HCT116 (cell line): ENCODE measurements around the gene IGSF9.

Source experiments
- CEBPB ChIP-seq: IDR thresholded peaks from 2 replicates; pipeline ENCODE4 v1.6.1; 2012; ENCODE audit warnings: low read depth
- EZH2 ChIP-seq: fragments of 200-600 bp; sonication (generic); IDR thresholded peaks from 2 replicates; pipeline ENCODE4 v1.6.1; 2017; ENCODE audit warnings: antibody characterized with exemption, mixed run types
- EZH2phosphoT487 ChIP-seq: fragments of 200-600 bp; IDR thresholded peaks from 2 replicates; pipeline ENCODE4 v1.6.1; 2018; ENCODE audit warnings: antibody characterized with exemption, borderline replicate concordance
- POLR2A ChIP-seq: IDR thresholded peaks from 2 replicates; pipeline ENCODE4 v1.7.0; 2011; ENCODE audit warnings: borderline replicate concordance; ENCODE audit not compliant: insufficient read depth, insufficient read length; ENCODE audit errors: extremely low read depth
- POLR2AphosphoS5 ChIP-seq: IDR thresholded peaks from 2 replicates; pipeline ENCODE4 v1.6.1; 2011; ENCODE audit warnings: mild to moderate bottlenecking, low read depth, low read length, moderate library complexity
- RAD21 ChIP-seq: IDR thresholded peaks from 2 replicates; pipeline ENCODE4 v1.6.1; 2012; ENCODE audit warnings: low read depth, mild to moderate bottlenecking
- YY1 ChIP-seq: IDR thresholded peaks from 2 replicates; pipeline ENCODE4 v1.6.1; 2011; ENCODE audit warnings: low read length, low read depth, moderate library complexity, mild to moderate bottlenecking; ENCODE audit not compliant: insufficient replicate concordance; ENCODE audit errors: extremely low read depth
- ZNF274 ChIP-seq: fragments of 200-500 bp; sonication (Bioruptor generic); IDR thresholded peaks from 2 replicates; pipeline ENCODE4 v1.6.1; 2014; ENCODE audit warnings: mild to moderate bottlenecking, low read depth, low read length, inconsistent platforms
- TF ChIP-seq, protein P1 (sequence below), 3 experiments: fragments of 200-600 bp in 1 of 3; sonication (generic) in 1 of 3; IDR thresholded peaks in 2 of 3; conservative IDR thresholded peaks in 1 of 3; 2 replicates each; pipeline ENCODE4 v1.5.1; 2012 to 2017; ENCODE audit warnings: low read depth in 2 of 3, low read length in 2 of 3, antibody characterized with exemption in 1 of 3, borderline replicate concordance in 1 of 3, control low read depth in 1 of 3, mild to moderate bottlenecking in 1 of 3, mixed read lengths in 1 of 3, mixed run types in 1 of 3, moderate library complexity in 1 of 3; ENCODE audit not compliant: insufficient read depth in 1 of 3
- TF ChIP-seq, protein P2 (sequence below): IDR thresholded peaks from 2 replicates; pipeline ENCODE4 v1.6.1; 2011; ENCODE audit warnings: mild to moderate bottlenecking, low read length, moderate library complexity; ENCODE audit not compliant: insufficient replicate concordance; ENCODE audit errors: extremely low read depth

DNA sequence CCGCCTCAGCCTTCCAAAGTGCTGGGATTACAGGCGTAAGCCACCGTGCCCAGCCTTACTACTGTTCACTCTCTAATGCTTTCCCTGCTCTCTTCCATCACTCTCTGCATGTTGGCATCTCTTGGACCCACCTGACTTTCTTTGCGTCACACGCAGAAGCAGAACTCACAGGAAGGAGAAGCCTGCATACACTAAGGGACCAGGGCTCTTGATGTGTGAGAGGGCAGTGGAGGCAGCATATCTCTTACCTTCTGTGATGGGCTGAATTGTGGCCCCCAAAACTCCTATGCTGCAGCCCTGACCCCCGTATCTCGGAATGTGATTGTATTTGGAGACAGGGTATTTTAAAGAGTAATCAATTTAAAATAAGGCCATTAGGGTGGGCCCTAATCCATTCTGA is 35.4 kb upstream of the IGSF9 start:
- TF ChIP-seq, protein P1, sequence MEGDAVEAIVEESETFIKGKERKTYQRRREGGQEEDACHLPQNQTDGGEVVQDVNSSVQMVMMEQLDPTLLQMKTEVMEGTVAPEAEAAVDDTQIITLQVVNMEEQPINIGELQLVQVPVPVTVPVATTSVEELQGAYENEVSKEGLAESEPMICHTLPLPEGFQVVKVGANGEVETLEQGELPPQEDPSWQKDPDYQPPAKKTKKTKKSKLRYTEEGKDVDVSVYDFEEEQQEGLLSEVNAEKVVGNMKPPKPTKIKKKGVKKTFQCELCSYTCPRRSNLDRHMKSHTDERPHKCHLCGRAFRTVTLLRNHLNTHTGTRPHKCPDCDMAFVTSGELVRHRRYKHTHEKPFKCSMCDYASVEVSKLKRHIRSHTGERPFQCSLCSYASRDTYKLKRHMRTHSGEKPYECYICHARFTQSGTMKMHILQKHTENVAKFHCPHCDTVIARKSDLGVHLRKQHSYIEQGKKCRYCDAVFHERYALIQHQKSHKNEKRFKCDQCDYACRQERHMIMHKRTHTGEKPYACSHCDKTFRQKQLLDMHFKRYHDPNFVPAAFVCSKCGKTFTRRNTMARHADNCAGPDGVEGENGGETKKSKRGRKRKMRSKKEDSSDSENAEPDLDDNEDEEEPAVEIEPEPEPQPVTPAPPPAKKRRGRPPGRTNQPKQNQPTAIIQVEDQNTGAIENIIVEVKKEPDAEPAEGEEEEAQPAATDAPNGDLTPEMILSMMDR (IDR thresholded peaks at IDR 0.05 in 2 of 3, conservative IDR thresholded peaks at IDR 0.05 in 1 of 3; ENCODE audit: borderline replicate concordance in 1 of 3, insufficient read depth in 1 of 3, low read depth in 2 of 3, low read length in 2 of 3) = no peak
- TF ChIP-seq RAD21 (no peak), CEBPB (no peak), POLR2A (no peak), EZH2phosphoT487 (no peak), ZNF274 (no peak), EZH2 (no peak), POLR2AphosphoS5 (no peak), YY1 (no peak)
- TF ChIP-seq, protein P2, sequence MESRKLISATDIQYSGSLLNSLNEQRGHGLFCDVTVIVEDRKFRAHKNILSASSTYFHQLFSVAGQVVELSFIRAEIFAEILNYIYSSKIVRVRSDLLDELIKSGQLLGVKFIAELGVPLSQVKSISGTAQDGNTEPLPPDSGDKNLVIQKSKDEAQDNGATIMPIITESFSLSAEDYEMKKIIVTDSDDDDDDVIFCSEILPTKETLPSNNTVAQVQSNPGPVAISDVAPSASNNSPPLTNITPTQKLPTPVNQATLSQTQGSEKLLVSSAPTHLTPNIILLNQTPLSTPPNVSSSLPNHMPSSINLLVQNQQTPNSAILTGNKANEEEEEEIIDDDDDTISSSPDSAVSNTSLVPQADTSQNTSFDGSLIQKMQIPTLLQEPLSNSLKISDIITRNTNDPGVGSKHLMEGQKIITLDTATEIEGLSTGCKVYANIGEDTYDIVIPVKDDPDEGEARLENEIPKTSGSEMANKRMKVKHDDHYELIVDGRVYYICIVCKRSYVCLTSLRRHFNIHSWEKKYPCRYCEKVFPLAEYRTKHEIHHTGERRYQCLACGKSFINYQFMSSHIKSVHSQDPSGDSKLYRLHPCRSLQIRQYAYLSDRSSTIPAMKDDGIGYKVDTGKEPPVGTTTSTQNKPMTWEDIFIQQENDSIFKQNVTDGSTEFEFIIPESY = no peak
